A673 (cell line): Measurements from ENCODE around the gene MAST4.

ENCODE experiments used
- EZH2 ChIP-seq: fragments of 200-600 bp; sonication (generic); IDR thresholded peaks from 2 replicates; pipeline ENCODE4 v1.6.1; 2017; ENCODE audit warnings: borderline replicate concordance, low read depth, mild to moderate bottlenecking, mixed read lengths, antibody characterized with exemption, low read length; ENCODE audit not compliant: poor library complexity, severe bottlenecking
- TF ChIP-seq, protein P1 (sequence below): fragments of 300-800, 200-600 bp; sonication (generic); conservative IDR thresholded peaks from 2 replicates; pipeline ENCODE4 v1.5.1; 2017; ENCODE audit warnings: low read depth, mild to moderate bottlenecking, antibody characterized with exemption, low read length, moderate library complexity, mixed read lengths

DNA sequence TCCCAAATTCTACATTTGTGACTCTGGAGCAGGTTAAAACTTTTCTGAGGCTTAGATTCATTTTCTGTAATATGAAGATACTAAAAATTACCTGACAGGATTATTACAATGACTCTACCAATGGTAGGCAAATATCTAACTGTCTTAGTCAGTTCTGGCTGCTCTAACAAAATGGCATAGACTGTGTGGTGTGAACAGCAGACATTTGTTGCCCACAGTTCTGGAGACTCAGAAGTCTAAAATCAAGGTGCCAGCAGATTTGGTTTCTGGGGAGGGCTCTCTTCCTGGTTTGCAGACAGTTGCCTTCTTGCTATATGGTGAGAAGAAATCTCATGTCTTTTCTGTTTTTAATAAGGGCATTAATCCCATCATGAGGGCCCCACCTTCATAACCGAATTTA lies 245.1 kb downstream of the MAST4 start:
- TF ChIP-seq, protein P1, sequence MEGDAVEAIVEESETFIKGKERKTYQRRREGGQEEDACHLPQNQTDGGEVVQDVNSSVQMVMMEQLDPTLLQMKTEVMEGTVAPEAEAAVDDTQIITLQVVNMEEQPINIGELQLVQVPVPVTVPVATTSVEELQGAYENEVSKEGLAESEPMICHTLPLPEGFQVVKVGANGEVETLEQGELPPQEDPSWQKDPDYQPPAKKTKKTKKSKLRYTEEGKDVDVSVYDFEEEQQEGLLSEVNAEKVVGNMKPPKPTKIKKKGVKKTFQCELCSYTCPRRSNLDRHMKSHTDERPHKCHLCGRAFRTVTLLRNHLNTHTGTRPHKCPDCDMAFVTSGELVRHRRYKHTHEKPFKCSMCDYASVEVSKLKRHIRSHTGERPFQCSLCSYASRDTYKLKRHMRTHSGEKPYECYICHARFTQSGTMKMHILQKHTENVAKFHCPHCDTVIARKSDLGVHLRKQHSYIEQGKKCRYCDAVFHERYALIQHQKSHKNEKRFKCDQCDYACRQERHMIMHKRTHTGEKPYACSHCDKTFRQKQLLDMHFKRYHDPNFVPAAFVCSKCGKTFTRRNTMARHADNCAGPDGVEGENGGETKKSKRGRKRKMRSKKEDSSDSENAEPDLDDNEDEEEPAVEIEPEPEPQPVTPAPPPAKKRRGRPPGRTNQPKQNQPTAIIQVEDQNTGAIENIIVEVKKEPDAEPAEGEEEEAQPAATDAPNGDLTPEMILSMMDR: no peak
- TF ChIP-seq EZH2: no peak
